ENCODE data around the gene STAB2. TPM values are rescaled to one million over a fixed set of nuclear protein-coding genes. Genes with fewer than 3 reads are reported as not detected.

Gene STAB2
- total and polyA plus RNA-seq, 4 donors, result 3.4 to 42.6 (median 16.6) TPM

- TF ChIP-seq SP1 (IDR thresholded peaks at IDR 0.05), result no peak
- TF ChIP-seq REST (IDR thresholded peaks at IDR 0.05), result no peak
- TF ChIP-seq RAD21 (IDR thresholded peaks at IDR 0.05), result no peak
- TF ChIP-seq TAF1 (conservative IDR thresholded peaks at IDR 0.05), result no peak
- no peak for TF ChIP-seq YY1 (IDR thresholded peaks at IDR 0.05)
- TF ChIP-seq, protein P1, sequence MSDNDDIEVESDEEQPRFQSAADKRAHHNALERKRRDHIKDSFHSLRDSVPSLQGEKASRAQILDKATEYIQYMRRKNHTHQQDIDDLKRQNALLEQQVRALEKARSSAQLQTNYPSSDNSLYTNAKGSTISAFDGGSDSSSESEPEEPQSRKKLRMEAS (IDR thresholded peaks at IDR 0.05), result no peak
- no peak for TF ChIP-seq HNF4G (IDR thresholded peaks at IDR 0.05)
- TF ChIP-seq CTCF (IDR thresholded peaks at IDR 0.05; ENCODE audit: low read depth, low read length, missing input control), result no peak
- TF ChIP-seq JUND (IDR thresholded peaks at IDR 0.05), result no peak
- TF ChIP-seq, protein P2, sequence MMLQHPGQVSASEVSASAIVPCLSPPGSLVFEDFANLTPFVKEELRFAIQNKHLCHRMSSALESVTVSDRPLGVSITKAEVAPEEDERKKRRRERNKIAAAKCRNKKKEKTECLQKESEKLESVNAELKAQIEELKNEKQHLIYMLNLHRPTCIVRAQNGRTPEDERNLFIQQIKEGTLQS (IDR thresholded peaks at IDR 0.05), result no peak
- TF ChIP-seq ZBTB33 (IDR thresholded peaks at IDR 0.05), result no peak
- TF ChIP-seq FOXA1 (IDR thresholded peaks at IDR 0.05), result no peak
- TF ChIP-seq FOXA2 (IDR thresholded peaks at IDR 0.05), result no peak
- TF ChIP-seq NR2F2 (IDR thresholded peaks at IDR 0.05), result no peak
- no peak for TF ChIP-seq GABPA (IDR thresholded peaks at IDR 0.05 in 1 of 2, conservative IDR thresholded peaks at IDR 0.05 in 1 of 2)
- no peak for TF ChIP-seq EGR1 (IDR thresholded peaks at IDR 0.05; ENCODE audit: low read depth in 2 of 2)
- no peak for TF ChIP-seq HNF4A (conservative IDR thresholded peaks at IDR 0.05)
- no peak for TF ChIP-seq RXRA (IDR thresholded peaks at IDR 0.05)
- no peak overlapping the region for H3K27ac ChIP-seq (ENCODE audit: low read depth in 1 of 2, low read length in 2 of 2)
- no peaks in the 10 kb centered on the region for H3K27me3 ChIP-seq (ENCODE audit: control insufficient read depth in 4 of 4, insufficient read depth in 4 of 4, low read length in 3 of 4)
- 95% methylated on average over 3 of the region's 3 CpGs for WGBS
- no peak overlapping the region for H3K9ac ChIP-seq (ENCODE audit: low read depth in 1 of 2, low read length in 2 of 2)
- no peak for DNase-seq (ENCODE audit: low spot score)
- no peaks in the 10 kb centered on the region for H3K4me1 ChIP-seq (ENCODE audit: control insufficient read depth in 4 of 4, insufficient read depth in 4 of 4, low read length in 3 of 4)
- H3K4me3 ChIP-seq (ENCODE audit: low read depth in 1 of 3, low read length in 3 of 3), result no peak overlapping the region
- peaks cover 0 to 10% (median 2%) of the 10 kb centered on the region in 4 donors for H3K36me3 ChIP-seq (ENCODE audit: control insufficient read depth in 4 of 4, insufficient read depth in 3 of 4, low read depth in 1 of 4, low read length in 3 of 4)
- no peaks in the 10 kb centered on the region for H3K9me3 ChIP-seq (ENCODE audit: control insufficient read depth in 4 of 4, low read length in 3 of 4)
Observed at GRCh38 chr12:103813426-103813825, 226.4 kb downstream of the STAB2 start.

Data from liver (tissue), 9 donors.